T-cell (primary cell): ENCODE data around the gene SIRT7. TPM values are rescaled to one million over a fixed set of nuclear protein-coding genes. Genes with fewer than 3 reads are reported as not detected.
A peak's percentile ranks its signal among the peaks of the same experiment; 100 is the strongest.

Experiments used
- ATAC-seq, 4 experiments: fragments of 200-7000 bp in 3 of 4; fragments of 150-1000 bp in 1 of 4; cut with Tn5 transposase; replicated peaks in 1 of 4; 1 replicate in 3 of 4; 2 replicates in 1 of 4; pipeline ENCODE4 v1.10.0; 2021; ENCODE audit warnings: moderate library complexity in 3 of 4, mild to moderate bottlenecking in 2 of 4, moderate number of reproducible peaks in 1 of 4
- CTCF ChIA-PET, 2 donors: fragments of 300-600 bp; sonication (Branson Sonifier 250); formaldehyde crosslinking; loops; one replicate each; lab custom pipeline; 2022; ENCODE audit warnings: antibody characterized with exemption in 2 of 2; lab: Charles Lee
- POLR2A ChIA-PET, 2 donors: fragments of 300-600 bp; sonication (Branson Sonifier 250); formaldehyde crosslinking; loops; one replicate each; lab custom pipeline; 2022; ENCODE audit warnings: antibody characterized with exemption in 2 of 2; lab: Charles Lee
- DNase-seq, 35 experiments: peaks; one replicate each; pipeline versions ENCODE4 v3.0.0 to v3.0.0-alpha.2; 2013 to 2023
- H3K27ac ChIP-seq: one replicate; pipeline ENCODE4 v1.5.1; 2013; ENCODE audit warnings: low read length
- H3K27me3 ChIP-seq, 2 experiments: replicated peaks in 1 of 2; 1 replicate in 1 of 2; 2 replicates in 1 of 2; pipeline versions ENCODE4 v1.6.1 to v1.7.0; 2013; ENCODE audit warnings: low read length in 1 of 2, mixed read lengths in 1 of 2; ENCODE audit not compliant: control insufficient read depth in 2 of 2, insufficient read depth in 2 of 2; ENCODE audit errors: extremely low read depth in 1 of 2
- H3K36me3 ChIP-seq, 2 donors: 1 replicate in 1 of 2; 2 replicates in 1 of 2; pipeline versions ENCODE4 v1.6.1 to v1.7.0; 2013; ENCODE audit warnings: low read length in 1 of 2; ENCODE audit not compliant: control insufficient read depth in 2 of 2, insufficient read depth in 1 of 2; ENCODE audit errors: extremely low read depth in 1 of 2
- H3K4me1 ChIP-seq, 2 experiments: 1 replicate in 1 of 2; 2 replicates in 1 of 2; pipeline versions ENCODE4 v1.6.1 to v1.7.0; 2013; ENCODE audit warnings: low read length in 2 of 2, mixed read lengths in 1 of 2; ENCODE audit not compliant: insufficient read depth in 2 of 2, control insufficient read depth in 1 of 2; ENCODE audit errors: extremely low read depth in 1 of 2
- H3K4me3 ChIP-seq, 2 donors: 1 replicate in 1 of 2; 2 replicates in 1 of 2; pipeline versions ENCODE4 v1.5.1 to v1.7.0; 2013; ENCODE audit warnings: mild to moderate bottlenecking in 2 of 2, low read length in 1 of 2, moderate library complexity in 1 of 2; ENCODE audit not compliant: control insufficient read depth in 1 of 2; ENCODE audit errors: extremely low read depth in 1 of 2
- H3K9me3 ChIP-seq: 2 replicates; pipeline ENCODE4 v1.7.0; 2013
- H3K27ac Mint-ChIP-seq, 2 donors: one replicate each; pipeline ENCODE4 v1.8.0; 2020 to 2021; ENCODE audit warnings: mild to moderate bottlenecking in 2 of 2, mixed read lengths in 2 of 2
- H3K27me3 Mint-ChIP-seq, 2 donors: one replicate each; pipeline ENCODE4 v1.8.0; 2021 to 2022; ENCODE audit warnings: mixed read lengths in 2 of 2
- H3K36me3 Mint-ChIP-seq: one replicate; pipeline ENCODE4 v1.8.0; 2021; ENCODE audit warnings: mixed read lengths
- H3K4me1 Mint-ChIP-seq, 3 donors: one replicate each; pipeline ENCODE4 v1.8.0; 2020 to 2022; ENCODE audit warnings: mixed read lengths in 3 of 3, mild to moderate bottlenecking in 1 of 3
- H3K4me3 Mint-ChIP-seq, 3 donors: one replicate each; pipeline ENCODE4 v1.8.0; 2020 to 2022; ENCODE audit warnings: mild to moderate bottlenecking in 3 of 3, mixed read lengths in 3 of 3, moderate library complexity in 3 of 3
- H3K9me3 Mint-ChIP-seq, 3 donors: one replicate each; pipeline ENCODE4 v1.8.0; 2020 to 2022; ENCODE audit warnings: mixed read lengths in 3 of 3
- WGBS: methylation state at CpG from one replicate; pipeline ENCODE4 v1.1.5; 2013; ENCODE audit warnings: missing lambda C conversion rate; ENCODE audit not compliant: insufficient coverage; 5-methylcytosine and 5-hydroxymethylcytosine counted together
- total RNA-seq, 35 experiments: library from RNA in 6 of 35; stranded (reverse) in 6 of 35; fragments of 120-200 nt in 1 of 35; gene quantifications; one replicate each; pipeline versions ENCODE4 v1.2.1 to v1.2.4 and lab custom pipeline; 2013 to 2026

The SIRT7 gene
- total RNA-seq, 5 donors from 2014 or later (not counting 1 experiment from before 2014, with no cell fraction given): 54.3 to 96.2 (median 77.4) TPM

- Mint-ChIP-seq H3K36me3 (peaks cover 18% of the 10 kb centered on the region), H3K27ac (no peak overlapping the region), H3K27me3 (peaks cover 8 to 14% of the 10 kb centered on the region in 2 donors), H3K4me3 (peak overlapping the region in 1 of 3 donors; percentile 22), H3K4me1 (peaks cover 6 to 8% (median 6%) of the 10 kb centered on the region in 3 donors), H3K9me3 (no peaks in the 10 kb centered on the region)
- WGBS: 44% methylated on average over 43 of the region's 47 CpGs
- H3K9me3 ChIP-seq: no peaks in the 10 kb centered on the region
- CTCF ChIA-PET: no interaction called here
- peaks cover 0 to 18% of the 10 kb centered on the region in 2 experiments for H3K4me1 ChIP-seq
- H3K4me3 ChIP-seq: no peak overlapping the region
- H3K27ac ChIP-seq: no peak overlapping the region
- peak; percentile 44 to 47 (median 46) for ATAC-seq
- peaks cover 24 to 48% of the 10 kb centered on the region in 2 donors for H3K36me3 ChIP-seq
- DNase-seq: no peak
- H3K27me3 ChIP-seq: peaks cover 0 to 23% of the 10 kb centered on the region in 2 experiments
- POLR2A ChIA-PET: interaction anchor here in 1 of 2 donors (0.5 kb wide), 1 partner anchor 515 kb away, joined by 4 read pairs; no protein-coding TSS in a partner anchor
Measured at GRCh38 chr17:81902653-81903414, 15.1 kb downstream of the SIRT7 start.

GRCh38 chr17:81902023-81902652, 15.8 kb downstream of the SIRT7 start, which contains the start of gene NPB:
Gene NPB (plus strand): TSS chr17:81902238. CDS start chr17:81902278, 40 bp downstream.
- peak within 1 kb of the TSS; percentile 7 to 57 (median 9) for H3K4me3 Mint-ChIP-seq
- peaks cover 8 to 14% of the 10 kb centered on the region in 2 donors for H3K27me3 Mint-ChIP-seq
- H3K36me3 Mint-ChIP-seq: peaks cover 19% of the 10 kb centered on the region
- 1% methylated on average over 79 of the region's 79 CpGs for WGBS
- peaks cover 6 to 8% (median 6%) of the 10 kb centered on the region in 3 donors for H3K4me1 Mint-ChIP-seq
- H3K27me3 ChIP-seq: peaks cover 0 to 23% of the 10 kb centered on the region in 2 experiments
- DNase-seq (no peak), ATAC-seq (peak; percentile 53 to 67 (median 60))
- CTCF ChIA-PET: no interaction called here
- peaks cover 0 to 18% of the 10 kb centered on the region in 2 experiments for H3K4me1 ChIP-seq
- H3K4me3 ChIP-seq: peak within 1 kb of the TSS in 1 of 2 donors; percentile 18
- no peak within 1 kb of the TSS for H3K27ac ChIP-seq
- no peaks in the 10 kb centered on the region for H3K9me3 Mint-ChIP-seq
- H3K36me3 ChIP-seq: peaks cover 18 to 43% of the 10 kb centered on the region in 2 donors
- POLR2A ChIA-PET: no interaction called here
- no peak within 1 kb of the TSS for H3K27ac Mint-ChIP-seq
- no peaks in the 10 kb centered on the region for H3K9me3 ChIP-seq

- DNase-seq (no peak), ATAC-seq (peak in 3 of 4 experiments; percentile 4 to 32 (median 4))
- Histone ChIP-seq H3K27ac (no peak overlapping the region), H3K27me3 (peaks cover 0 to 23% of the 10 kb centered on the region in 2 experiments), H3K4me3 (peak overlapping the region in 1 of 2 donors; percentile 3), H3K9me3 (no peaks in the 10 kb centered on the region), H3K36me3 (peaks cover 17 to 39% of the 10 kb centered on the region in 2 donors), H3K4me1 (peaks cover 0 to 18% of the 10 kb centered on the region in 2 experiments)
- H3K4me1 Mint-ChIP-seq: peaks cover 6 to 8% (median 6%) of the 10 kb centered on the region in 3 donors
- no peaks in the 10 kb centered on the region for H3K9me3 Mint-ChIP-seq
- no peak overlapping the region for H3K27ac Mint-ChIP-seq
- WGBS: 34% methylated on average over 13 of the region's 21 CpGs
- peaks cover 8 to 14% of the 10 kb centered on the region in 2 donors for H3K27me3 Mint-ChIP-seq
- H3K36me3 Mint-ChIP-seq: peaks cover 20% of the 10 kb centered on the region
- H3K4me3 Mint-ChIP-seq: peak overlapping the region; percentile 7 to 57 (median 9)
- POLR2A ChIA-PET: no interaction called here
- CTCF ChIA-PET: no interaction called here
Measured at GRCh38 chr17:81901167-81902022, 16.6 kb downstream of the SIRT7 start.

GRCh38 chr17:81900181-81900820, 17.7 kb downstream of the SIRT7 start:
- Histone ChIP-seq H3K27ac (no peak overlapping the region), H3K4me3 (no peak overlapping the region), H3K9me3 (no peaks in the 10 kb centered on the region), H3K36me3 (peaks cover 10 to 40% of the 10 kb centered on the region in 2 donors), H3K27me3 (peaks cover 0 to 23% of the 10 kb centered on the region in 2 experiments), H3K4me1 (peaks cover 0 to 18% of the 10 kb centered on the region in 2 experiments)
- Mint-ChIP-seq H3K27ac (no peak overlapping the region), H3K4me3 (peak overlapping the region in 1 of 3 donors; percentile 57), H3K9me3 (no peaks in the 10 kb centered on the region), H3K4me1 (peaks cover 6 to 8% (median 6%) of the 10 kb centered on the region in 3 donors), H3K36me3 (peaks cover 24% of the 10 kb centered on the region), H3K27me3 (peaks cover 8 to 14% of the 10 kb centered on the region in 2 donors)
- 88% methylated on average over 14 of the region's 18 CpGs for WGBS
- DNase-seq (no peak), ATAC-seq (no peak)
- ChIA-PET CTCF (no interaction called here), POLR2A (no interaction called here)

- H3K4me3 ChIP-seq: no peak overlapping the region
- ChIA-PET CTCF (no interaction called here), POLR2A (no interaction called here)
- 98% methylated on average over 19 of the region's 22 CpGs for WGBS
- DNase-seq: no peak
- H3K4me1 ChIP-seq: peaks cover 0 to 18% of the 10 kb centered on the region in 2 experiments
- peaks cover 8 to 14% of the 10 kb centered on the region in 2 donors for H3K27me3 Mint-ChIP-seq
- ATAC-seq: no peak
- H3K4me1 Mint-ChIP-seq: peaks cover 6 to 8% (median 6%) of the 10 kb centered on the region in 3 donors
- no peak overlapping the region for H3K27ac ChIP-seq
- no peaks in the 10 kb centered on the region for H3K9me3 ChIP-seq
- peaks cover 9 to 37% of the 10 kb centered on the region in 2 donors for H3K36me3 ChIP-seq
- H3K36me3 Mint-ChIP-seq: peaks cover 26% of the 10 kb centered on the region
- no peaks in the 10 kb centered on the region for H3K9me3 Mint-ChIP-seq
- peaks cover 0 to 23% of the 10 kb centered on the region in 2 experiments for H3K27me3 ChIP-seq
- no peak overlapping the region for H3K27ac Mint-ChIP-seq
- no peak overlapping the region for H3K4me3 Mint-ChIP-seq
Measured at GRCh38 chr17:81899514-81900166, 18.3 kb downstream of the SIRT7 start.
